SHP77 (cell line): ENCODE data around the gene RASGRP2.

Experiments
- DNase-seq, 2 experiments: peaks; one replicate each; lab custom pipeline; 2025; lab: John Stamatoyannopoulos, UW

RASGRP2 gene

GRCh38 chr11:64739871-64740270 is 4.1 kb downstream of the RASGRP2 start:
- no peak for DNase-seq

- no peak for DNase-seq
These were observed 7.3 kb downstream of the RASGRP2 start for GRCh38 chr11:64736654-64737053.

- DNase-seq: no peak
These were observed 8.2 kb downstream of the RASGRP2 start for GRCh38 chr11:64735725-64736259.

GRCh38 chr11:64734811-64735724 is 8.9 kb downstream of the RASGRP2 start:
- DNase-seq: no peak

GRCh38 chr11:64731601-64732000 is 12.3 kb downstream of the RASGRP2 start:
- DNase-seq: no peak

- no peak for DNase-seq
These were observed 14.0 kb downstream of the RASGRP2 start for GRCh38 chr11:64729851-64730382.

GRCh38 chr11:64728757-64729365 is 15.1 kb downstream of the RASGRP2 start:
- no peak for DNase-seq

- DNase-seq: no peak
These were observed 16.9 kb downstream of the RASGRP2 start for GRCh38 chr11:64726867-64727530.

GRCh38 chr11:64726211-64726641 is 17.7 kb downstream of the RASGRP2 start:
- no peak for DNase-seq

- DNase-seq: no peak
These were observed 18.9 kb downstream of the RASGRP2 start for GRCh38 chr11:64724863-64725532.

- DNase-seq: no peak
These were observed 19.8 kb downstream of the RASGRP2 start for GRCh38 chr11:64723907-64724862.

GRCh38 chr11:64723117-64723906 is 20.6 kb downstream of the RASGRP2 start, which contains the start of gene NRXN2:
NRXN2 (minus strand) TSS chr11:64723197; CDS start chr11:64713699, 9,498 bp downstream.
- DNase-seq: peak; percentile 65 to 76

- DNase-seq: no peak
These were observed 21.5 kb downstream of the RASGRP2 start for GRCh38 chr11:64722141-64723065.

- no peak for DNase-seq
These were observed 22.6 kb downstream of the RASGRP2 start for GRCh38 chr11:64721359-64721699.

GRCh38 chr11:64720640-64721358 is 23.1 kb downstream of the RASGRP2 start:
- DNase-seq: no peak

GRCh38 chr11:64720167-64720566 is 23.8 kb downstream of the RASGRP2 start:
- DNase-seq: no peak

GRCh38 chr11:64719406-64719805 is 24.5 kb downstream of the RASGRP2 start:
- no peak for DNase-seq

GRCh38 chr11:64718780-64719124 is 25.2 kb downstream of the RASGRP2 start:
- no peak for DNase-seq
